ENCODE measurements around the gene DNASE1L2. TPM values are rescaled to one million over a fixed set of nuclear protein-coding genes. Genes with fewer than 3 reads are reported as not detected.

The DNASE1L2 gene
- total and polyA plus RNA-seq, 2 of the 8 experiments (the other 6 are each of a cell fraction or from before 2014, with no cell fraction given): 0.35 to 0.97 TPM

- TF ChIP-seq CHD7 (IDR thresholded peaks at IDR 0.05; ENCODE audit: insufficient replicate concordance, low read length): no peak
- TF ChIP-seq SRF (IDR thresholded peaks at IDR 0.05; ENCODE audit: low read depth, low read length): no peak
- TF ChIP-seq CTCF (IDR thresholded peaks at IDR 0.05; ENCODE audit: control extremely low read depth in 1 of 3, insufficient read depth in 1 of 3, low read depth in 1 of 3, low read length in 3 of 3): peak; percentile 72 to 98 (median 85)
- no peak for TF ChIP-seq BRCA1 (IDR thresholded peaks at IDR 0.05; ENCODE audit: low read depth, low read length)
- peak; percentile 8 for TF ChIP-seq KDM4A (IDR thresholded peaks at IDR 0.05; ENCODE audit: low read depth, low read length, severe bottlenecking)
- peak in 1 of 2 experiments; percentile 88; a peak in 2 of 4 replicates for TF ChIP-seq SIN3A (conservative IDR thresholded peaks at IDR 0.05 in 1 of 2, IDR thresholded peaks at IDR 0.05 in 1 of 2; ENCODE audit: low read depth in 1 of 2, low read length in 2 of 2)
- TF ChIP-seq SP2 (IDR thresholded peaks at IDR 0.05; ENCODE audit: low read length): no peak
- TF ChIP-seq, protein P1, sequence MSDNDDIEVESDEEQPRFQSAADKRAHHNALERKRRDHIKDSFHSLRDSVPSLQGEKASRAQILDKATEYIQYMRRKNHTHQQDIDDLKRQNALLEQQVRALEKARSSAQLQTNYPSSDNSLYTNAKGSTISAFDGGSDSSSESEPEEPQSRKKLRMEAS (IDR thresholded peaks at IDR 0.05): 0 out of 2 replicates have a peak, but pooled peaks have one; percentile 9
These were observed 41.4 kb upstream of the DNASE1L2 start (continued) for GRCh38 chr16:2194852-2195321.

All from H1 (cell line).